ENCODE data around the gene SP4. TPM values are rescaled to one million over a fixed set of nuclear protein-coding genes. Genes with fewer than 3 reads are reported as not detected.
A peak's percentile ranks its signal among the peaks of the same experiment; 100 is the strongest.

The SP4 gene
- total RNA-seq, result 10 to 100 TPM; 10.1 to 22.1 (median 19.1) TPM
- 1 to 10 TPM; 6.9 to 7.3 TPM for polyA plus RNA-seq
- long read RNA-seq, donor 1, full-length matches to known transcripts, result 2 of 19 reads
- long read RNA-seq, donor 1, partial matches to known transcripts, result 13 of 19 reads
- long read RNA-seq, donor 1, other reads (novel, unspliced or antisense), result 4 of 19 reads
- long read RNA-seq, donor 2, partial matches to known transcripts, result 6 of 6 reads
- long read RNA-seq, donor 2, other reads (novel, unspliced or antisense), result 0 of 6 reads
- long read RNA-seq, donor 3, full-length matches to known transcripts, result 9 of 22 reads
- long read RNA-seq, donor 3, partial matches to known transcripts, result 11 of 22 reads
- long read RNA-seq, donor 3, other reads (novel, unspliced or antisense), result 2 of 22 reads

DNA sequence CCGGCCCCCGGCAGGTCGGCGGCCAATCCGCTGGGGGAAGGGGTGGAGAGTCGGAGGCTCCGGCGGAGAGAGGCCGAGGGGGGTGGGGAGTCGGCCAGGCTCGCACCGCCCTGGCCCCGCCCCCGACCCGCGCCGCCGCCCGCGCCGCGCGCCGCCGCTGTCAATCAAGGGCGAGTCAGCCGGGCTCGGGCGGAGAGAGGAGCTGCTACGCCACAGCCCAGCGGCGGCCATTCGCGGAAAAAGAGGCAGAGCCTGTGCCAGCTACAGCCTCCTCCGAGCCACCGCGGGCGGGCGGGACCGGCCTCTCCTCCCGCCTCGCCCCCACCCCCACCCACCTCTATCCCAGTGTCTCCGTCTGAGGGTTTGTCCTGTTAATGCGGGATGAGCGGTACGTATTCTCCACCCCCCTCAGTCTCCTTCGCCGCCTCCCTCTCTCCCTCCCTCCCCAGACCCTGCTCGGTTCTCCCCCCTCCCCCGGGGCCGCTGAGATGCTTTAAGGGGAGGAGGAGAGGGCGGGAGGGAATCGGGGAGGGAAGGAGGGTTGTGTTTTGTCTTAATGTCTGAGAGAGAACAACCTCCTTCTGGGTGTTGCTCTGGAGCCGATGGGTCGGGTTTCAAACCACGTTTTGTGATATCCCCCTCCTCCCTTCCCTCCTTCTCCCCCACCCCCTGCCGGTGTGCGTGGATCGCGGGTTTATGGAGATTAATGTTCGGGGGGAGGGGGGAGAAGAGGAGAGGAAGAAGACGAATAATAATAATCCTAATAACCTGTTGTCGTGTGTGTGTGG is at the start of gene SP4:
TSS of gene SP4 (plus strand) at position 213 of the 788 bp plus-strand sequence. CDS start at position 382, 169 bp downstream.
- peak within 1 kb of the TSS; percentile 84 to 96 for H3K27ac ChIP-seq
- no peaks in the 10 kb centered on the region for H3K9me3 ChIP-seq
- TF ChIP-seq, protein P1, sequence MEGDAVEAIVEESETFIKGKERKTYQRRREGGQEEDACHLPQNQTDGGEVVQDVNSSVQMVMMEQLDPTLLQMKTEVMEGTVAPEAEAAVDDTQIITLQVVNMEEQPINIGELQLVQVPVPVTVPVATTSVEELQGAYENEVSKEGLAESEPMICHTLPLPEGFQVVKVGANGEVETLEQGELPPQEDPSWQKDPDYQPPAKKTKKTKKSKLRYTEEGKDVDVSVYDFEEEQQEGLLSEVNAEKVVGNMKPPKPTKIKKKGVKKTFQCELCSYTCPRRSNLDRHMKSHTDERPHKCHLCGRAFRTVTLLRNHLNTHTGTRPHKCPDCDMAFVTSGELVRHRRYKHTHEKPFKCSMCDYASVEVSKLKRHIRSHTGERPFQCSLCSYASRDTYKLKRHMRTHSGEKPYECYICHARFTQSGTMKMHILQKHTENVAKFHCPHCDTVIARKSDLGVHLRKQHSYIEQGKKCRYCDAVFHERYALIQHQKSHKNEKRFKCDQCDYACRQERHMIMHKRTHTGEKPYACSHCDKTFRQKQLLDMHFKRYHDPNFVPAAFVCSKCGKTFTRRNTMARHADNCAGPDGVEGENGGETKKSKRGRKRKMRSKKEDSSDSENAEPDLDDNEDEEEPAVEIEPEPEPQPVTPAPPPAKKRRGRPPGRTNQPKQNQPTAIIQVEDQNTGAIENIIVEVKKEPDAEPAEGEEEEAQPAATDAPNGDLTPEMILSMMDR (IDR thresholded peaks at IDR 0.05), result no peak
- TF ChIP-seq POLR2A (IDR thresholded peaks at IDR 0.05) (peak; percentile 59), EP300 (IDR thresholded peaks at IDR 0.05) (no peak)
- no peaks in the 10 kb centered on the region for H3K36me3 ChIP-seq
- intact Hi-C loops (cut with DNase I), result no loop called here
- peak within 1 kb of the TSS; percentile 57 for H3K4me3 ChIP-seq
- DNase-seq, result peak; percentile 93 to 97 (median 95)
- no peaks in the 10 kb centered on the region for H3K27me3 ChIP-seq
- H3K4me1 ChIP-seq (ENCODE audit: insufficient read depth), result peaks cover 12% of the 10 kb centered on the region
- 0 to 1% (median 0%) methylated on average over 59 to 63 of the region's 63 CpGs for WGBS, 3 donors

DNA sequence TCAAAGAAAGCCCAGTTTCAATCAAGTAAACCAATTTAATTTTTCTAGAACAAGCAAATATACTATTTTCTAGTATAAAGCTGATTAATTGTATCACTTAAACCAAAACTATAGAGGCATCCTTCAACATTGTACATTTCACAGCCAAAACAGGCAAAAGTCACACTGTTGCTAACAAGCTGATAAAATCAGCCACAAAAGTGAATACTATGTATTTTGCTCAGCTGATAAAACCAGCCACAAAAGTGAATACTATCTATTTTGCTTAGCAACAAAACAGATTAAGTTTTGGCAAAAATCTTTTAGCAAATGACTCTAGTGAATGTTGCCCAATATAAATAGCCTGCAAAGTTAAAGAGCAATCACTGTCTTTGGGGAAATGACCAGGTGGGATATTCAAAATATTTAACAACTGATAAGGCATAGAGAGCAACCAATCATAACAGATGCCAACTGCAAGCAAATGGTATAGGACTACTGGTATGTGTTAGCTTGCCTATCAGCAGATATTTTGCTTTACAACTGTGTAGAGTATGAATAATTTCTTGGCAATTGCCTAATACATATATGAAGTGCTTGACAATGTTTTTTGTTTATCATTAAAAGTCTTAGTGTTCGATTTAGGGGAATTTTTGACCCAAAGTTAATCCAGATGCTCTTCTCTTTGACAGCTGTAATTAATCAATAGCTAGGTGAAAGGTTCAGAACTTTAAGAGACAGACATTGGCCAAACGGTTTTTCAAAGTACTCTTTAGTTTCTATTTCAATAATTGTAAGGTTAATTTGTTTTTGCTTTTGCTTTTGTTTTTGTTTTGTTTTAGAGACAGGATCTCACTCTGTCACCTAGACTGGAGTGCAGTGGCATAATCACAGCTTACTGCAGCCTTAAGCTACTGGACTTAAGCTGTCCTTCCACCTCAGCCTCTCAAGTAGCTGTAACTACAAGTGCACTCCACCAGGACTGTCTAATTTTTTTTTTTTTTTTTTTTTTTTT is 44.4 kb upstream of the SP4 start:
- H3K36me3 ChIP-seq, result no peaks in the 10 kb centered on the region
- intact Hi-C loops (cut with DNase I), result no loop called here
- H3K27ac ChIP-seq, result no peak overlapping the region
- no peaks in the 10 kb centered on the region for H3K4me1 ChIP-seq (ENCODE audit: insufficient read depth)
- WGBS, 3 donors, result 6 to 26% (median 13%) methylated on average over 2 of the region's 2 CpGs
- no peak overlapping the region for H3K4me3 ChIP-seq
- no peaks in the 10 kb centered on the region for H3K27me3 ChIP-seq
- DNase-seq, result no peak
- H3K9me3 ChIP-seq, result no peaks in the 10 kb centered on the region
- TF ChIP-seq EP300 (IDR thresholded peaks at IDR 0.05), result no peak
- no peak for TF ChIP-seq POLR2A (IDR thresholded peaks at IDR 0.05)
- TF ChIP-seq, protein P1 (IDR thresholded peaks at IDR 0.05), result no peak

DNA sequence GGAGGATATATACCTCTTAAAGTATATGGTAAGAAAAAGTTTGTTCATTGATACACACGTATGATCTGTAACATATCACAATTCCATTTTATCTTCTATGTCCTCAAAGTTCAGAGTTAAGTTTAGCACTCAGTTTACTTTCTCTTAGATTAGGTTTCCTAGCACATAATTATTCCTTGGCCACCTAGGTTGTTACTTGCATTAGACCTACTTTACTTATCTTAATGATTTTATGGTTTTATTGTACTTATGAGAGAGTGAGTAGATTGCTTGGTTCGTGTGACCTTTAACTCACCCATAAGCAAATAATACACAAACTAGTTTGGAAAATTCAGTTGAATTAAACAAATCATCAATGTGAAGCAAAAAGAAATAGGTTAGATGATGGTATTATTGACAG is 33.9 kb upstream of the SP4 start:
- Histone ChIP-seq H3K27ac (no peak overlapping the region), H3K36me3 (no peaks in the 10 kb centered on the region), H3K9me3 (no peaks in the 10 kb centered on the region), H3K4me1 (ENCODE audit: insufficient read depth) (no peaks in the 10 kb centered on the region), H3K27me3 (no peaks in the 10 kb centered on the region), H3K4me3 (no peak overlapping the region)
- DNase-seq, result no peak
- WGBS, 3 donors, result 31 to 32% (median 31%) methylated on average over 2 of the region's 2 CpGs
- intact Hi-C loops (cut with DNase I), result no loop called here
- TF ChIP-seq, protein P1 (IDR thresholded peaks at IDR 0.05), result no peak
- TF ChIP-seq POLR2A (IDR thresholded peaks at IDR 0.05), result no peak
- TF ChIP-seq EP300 (IDR thresholded peaks at IDR 0.05), result no peak

DNA sequence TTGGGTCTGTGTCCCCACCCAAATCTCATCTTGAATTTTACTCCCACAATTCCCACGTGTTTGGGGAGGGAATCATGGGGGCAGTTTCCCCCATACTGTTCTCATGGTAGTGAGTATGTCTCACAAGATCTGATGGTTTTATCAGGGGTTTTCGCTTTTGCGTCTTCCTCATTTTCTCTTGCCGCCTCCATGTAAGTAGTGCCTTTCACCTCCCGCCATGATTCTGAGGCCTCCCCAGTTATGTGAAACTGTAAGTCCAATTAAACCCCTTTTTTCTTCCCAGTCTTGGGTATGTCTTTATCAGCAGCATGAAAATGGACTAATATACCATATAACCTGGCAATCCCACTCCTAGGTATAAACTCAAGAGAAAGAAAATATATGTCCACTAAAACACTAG is 25.9 kb upstream of the SP4 start:
- Histone ChIP-seq H3K36me3 (no peaks in the 10 kb centered on the region), H3K4me1 (ENCODE audit: insufficient read depth) (no peaks in the 10 kb centered on the region), H3K4me3 (no peak overlapping the region), H3K27me3 (no peaks in the 10 kb centered on the region), H3K9me3 (no peaks in the 10 kb centered on the region), H3K27ac (no peak overlapping the region)
- DNase-seq, result no peak
- WGBS, 3 donors, result 83 to 86% (median 84%) methylated on average over 5 of the region's 5 CpGs
- intact Hi-C loops (cut with DNase I), result no loop called here
- TF ChIP-seq POLR2A (IDR thresholded peaks at IDR 0.05) (no peak), EP300 (IDR thresholded peaks at IDR 0.05) (no peak)
- TF ChIP-seq, protein P1 (IDR thresholded peaks at IDR 0.05), result no peak

Measured in ovary (tissue), 10 donors.